Vagina (tissue), 2 donors: ENCODE data around the gene LRRC70. TPM values are rescaled to one million over a fixed set of nuclear protein-coding genes. Genes with fewer than 3 reads are reported as not detected.

Experiments used
- DNase-seq, 2 donors: peaks; one replicate each; pipeline ENCODE4 v3.0.0-alpha.2; 2017; ENCODE audit errors: extremely low spot score in 2 of 2
- H3K27ac ChIP-seq: fragments of 200-600 bp; sonication (generic); one replicate; pipeline ENCODE4 v1.5.1; 2019
- H3K27me3 ChIP-seq: fragments of 200-600 bp; sonication (generic); one replicate; pipeline ENCODE4 v1.5.1; 2019
- H3K36me3 ChIP-seq, 2 donors: fragments of 200-600 bp; sonication (generic); one replicate each; pipeline ENCODE4 v1.5.1; 2017 to 2019
- H3K4me1 ChIP-seq: fragments of 200-600 bp; sonication (generic); one replicate; pipeline ENCODE4 v1.5.1; 2019
- H3K4me3 ChIP-seq, 2 donors: fragments of 200-600 bp; sonication (generic); 1 replicate in 1 of 2; 2 replicates in 1 of 2; pipeline ENCODE4 v1.5.1; 2016 to 2019
- H3K9me3 ChIP-seq: fragments of 200-600 bp; sonication (generic); one replicate; pipeline ENCODE4 v1.5.1; 2019
- POLR2A ChIP-seq, 2 donors: fragments of 450-650 bp; IDR thresholded peaks; one replicate each; pipeline ENCODE4 v1.6.1; 2017; ENCODE audit warnings: antibody characterized with exemption in 2 of 2, mild to moderate bottlenecking in 2 of 2, moderate library complexity in 2 of 2
- POLR2AphosphoS5 ChIP-seq, 2 donors: sonication (generic); formaldehyde crosslinking; IDR thresholded peaks; one replicate each; pipeline ENCODE4 v1.9.0; 2017; ENCODE audit warnings: antibody characterized with exemption in 2 of 2, mild to moderate bottlenecking in 2 of 2, low read depth in 1 of 2; ENCODE audit not compliant: insufficient read depth in 1 of 2
- intact Hi-C: fragments of 100-400 bp; cut with DNase I; formaldehyde crosslinking; loops from one replicate; pipeline ENCODE4 v1.15.1; 2023
- total RNA-seq: library from RNA; depleted of rRNA; stranded (reverse); fragments of >200 nt; gene quantifications from one replicate; pipeline ENCODE4 v1.2.3, GENCODE V29; 2016
- TF ChIP-seq, protein P1 (sequence below), 3 experiments: fragments of 450-650 bp in 2 of 3; fragments of 200-600 bp in 1 of 3; sonication (generic) in 1 of 3; IDR thresholded peaks; one replicate each; pipeline ENCODE4 v1.5.1; 2017 to 2019; ENCODE audit warnings: antibody characterized with exemption in 3 of 3, mild to moderate bottlenecking in 2 of 3, moderate library complexity in 2 of 3

Gene LRRC70
- total RNA-seq, 1 donor from 2014 or later: 9.6 TPM

DNA sequence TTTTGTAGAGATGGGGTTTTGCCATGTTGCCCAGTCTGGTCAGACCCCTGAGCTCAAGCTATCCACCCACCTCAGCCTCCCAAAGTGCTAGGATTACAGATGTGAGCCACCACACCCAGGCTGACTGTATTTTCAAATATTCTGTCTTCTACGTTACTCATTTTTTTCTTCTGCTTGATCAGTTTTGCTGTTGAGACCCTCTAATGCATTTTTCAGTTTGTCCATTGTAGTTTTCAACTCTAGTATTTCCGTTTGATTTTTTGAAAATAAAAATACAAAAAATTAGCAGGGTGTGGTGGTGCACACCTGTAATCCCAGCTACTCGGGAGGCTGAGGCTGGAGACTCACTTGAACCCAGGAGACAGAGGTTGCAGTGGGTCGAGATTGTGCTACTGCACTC is 10.5 kb upstream of the LRRC70 start:
- intact Hi-C loops: no loop called here
- DNase-seq: no peak
- Histone ChIP-seq H3K9me3 (peaks cover 2% of the 10 kb centered on the region), H3K27me3 (no peaks in the 10 kb centered on the region), H3K27ac (no peak overlapping the region), H3K4me1 (no peaks in the 10 kb centered on the region), H3K4me3 (no peak overlapping the region), H3K36me3 (peaks cover 0 to 22% of the 10 kb centered on the region in 2 donors)
- TF ChIP-seq POLR2AphosphoS5 (IDR thresholded peaks at IDR 0.05; ENCODE audit: insufficient read depth in 1 of 2, low read depth in 1 of 2) (no peak), POLR2A (IDR thresholded peaks at IDR 0.05) (no peak)
- TF ChIP-seq, protein P1, sequence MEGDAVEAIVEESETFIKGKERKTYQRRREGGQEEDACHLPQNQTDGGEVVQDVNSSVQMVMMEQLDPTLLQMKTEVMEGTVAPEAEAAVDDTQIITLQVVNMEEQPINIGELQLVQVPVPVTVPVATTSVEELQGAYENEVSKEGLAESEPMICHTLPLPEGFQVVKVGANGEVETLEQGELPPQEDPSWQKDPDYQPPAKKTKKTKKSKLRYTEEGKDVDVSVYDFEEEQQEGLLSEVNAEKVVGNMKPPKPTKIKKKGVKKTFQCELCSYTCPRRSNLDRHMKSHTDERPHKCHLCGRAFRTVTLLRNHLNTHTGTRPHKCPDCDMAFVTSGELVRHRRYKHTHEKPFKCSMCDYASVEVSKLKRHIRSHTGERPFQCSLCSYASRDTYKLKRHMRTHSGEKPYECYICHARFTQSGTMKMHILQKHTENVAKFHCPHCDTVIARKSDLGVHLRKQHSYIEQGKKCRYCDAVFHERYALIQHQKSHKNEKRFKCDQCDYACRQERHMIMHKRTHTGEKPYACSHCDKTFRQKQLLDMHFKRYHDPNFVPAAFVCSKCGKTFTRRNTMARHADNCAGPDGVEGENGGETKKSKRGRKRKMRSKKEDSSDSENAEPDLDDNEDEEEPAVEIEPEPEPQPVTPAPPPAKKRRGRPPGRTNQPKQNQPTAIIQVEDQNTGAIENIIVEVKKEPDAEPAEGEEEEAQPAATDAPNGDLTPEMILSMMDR (IDR thresholded peaks at IDR 0.05): no peak

DNA sequence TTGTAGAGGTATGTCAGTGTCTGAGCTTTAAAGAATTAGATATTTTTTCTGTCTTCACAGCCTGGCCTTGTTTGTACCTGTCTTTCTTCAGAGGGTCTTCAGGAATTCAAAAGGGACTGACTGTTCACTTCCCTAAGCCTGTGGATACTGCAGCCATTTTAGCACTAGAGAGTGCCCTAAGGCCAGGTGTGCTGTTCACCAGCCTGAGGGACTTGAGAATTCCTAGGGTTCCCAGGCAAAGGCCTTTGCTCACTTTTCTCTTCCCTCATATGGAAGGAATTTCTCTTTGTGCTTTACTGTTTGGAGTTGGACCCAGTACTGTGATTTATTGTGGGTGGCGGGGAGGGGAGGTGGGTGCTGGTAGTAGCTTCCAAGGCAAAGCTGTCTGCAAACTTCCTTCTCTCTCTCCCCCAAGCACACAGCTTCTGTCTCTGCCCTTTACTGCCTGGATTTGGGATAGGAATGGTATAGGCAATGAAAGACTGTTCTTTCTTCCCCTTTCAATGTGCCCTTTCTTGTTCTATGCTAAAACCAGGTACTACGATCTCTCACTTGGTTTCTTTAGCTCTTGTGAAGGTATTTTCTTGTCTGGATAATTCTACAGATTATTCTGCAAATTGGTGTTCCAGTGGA is 9.7 kb upstream of the LRRC70 start:
- intact Hi-C loops: no loop called here
- Histone ChIP-seq H3K27me3 (no peaks in the 10 kb centered on the region), H3K4me3 (no peak overlapping the region), H3K9me3 (peaks cover 2% of the 10 kb centered on the region), H3K4me1 (no peaks in the 10 kb centered on the region), H3K27ac (no peak overlapping the region), H3K36me3 (peaks cover 0 to 22% of the 10 kb centered on the region in 2 donors)
- TF ChIP-seq, protein P1 (IDR thresholded peaks at IDR 0.05): no peak
- TF ChIP-seq POLR2A (IDR thresholded peaks at IDR 0.05): no peak
- no peak for TF ChIP-seq POLR2AphosphoS5 (IDR thresholded peaks at IDR 0.05; ENCODE audit: insufficient read depth in 1 of 2, low read depth in 1 of 2)
- no peak for DNase-seq

DNA sequence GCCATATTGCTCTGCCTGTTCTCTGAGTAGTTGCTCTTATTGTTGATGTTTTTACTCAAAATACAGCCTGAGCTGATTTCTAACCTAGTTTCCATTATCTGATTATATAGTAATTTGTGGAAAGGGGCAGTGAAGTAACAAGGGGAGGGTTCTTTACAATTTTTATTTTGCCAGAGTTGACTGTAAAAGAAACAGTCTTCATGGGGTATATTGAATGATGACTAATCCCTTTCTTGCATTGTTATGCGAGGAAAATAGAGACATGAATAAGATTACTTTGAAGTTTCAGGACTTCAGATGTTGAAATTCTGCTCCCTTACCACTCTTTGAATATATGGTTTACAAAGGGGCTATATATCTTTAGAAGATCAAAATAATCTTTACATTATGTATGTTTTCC is 9.1 kb upstream of the LRRC70 start:
- intact Hi-C loops: no loop called here
- no peak for TF ChIP-seq POLR2A (IDR thresholded peaks at IDR 0.05)
- TF ChIP-seq, protein P1 (IDR thresholded peaks at IDR 0.05): no peak
- no peak for TF ChIP-seq POLR2AphosphoS5 (IDR thresholded peaks at IDR 0.05; ENCODE audit: insufficient read depth in 1 of 2, low read depth in 1 of 2)
- Histone ChIP-seq H3K27ac (no peak overlapping the region), H3K4me1 (no peaks in the 10 kb centered on the region), H3K27me3 (no peaks in the 10 kb centered on the region), H3K4me3 (no peak overlapping the region), H3K9me3 (peaks cover 2% of the 10 kb centered on the region), H3K36me3 (peaks cover 0 to 22% of the 10 kb centered on the region in 2 donors)
- no peak for DNase-seq

DNA sequence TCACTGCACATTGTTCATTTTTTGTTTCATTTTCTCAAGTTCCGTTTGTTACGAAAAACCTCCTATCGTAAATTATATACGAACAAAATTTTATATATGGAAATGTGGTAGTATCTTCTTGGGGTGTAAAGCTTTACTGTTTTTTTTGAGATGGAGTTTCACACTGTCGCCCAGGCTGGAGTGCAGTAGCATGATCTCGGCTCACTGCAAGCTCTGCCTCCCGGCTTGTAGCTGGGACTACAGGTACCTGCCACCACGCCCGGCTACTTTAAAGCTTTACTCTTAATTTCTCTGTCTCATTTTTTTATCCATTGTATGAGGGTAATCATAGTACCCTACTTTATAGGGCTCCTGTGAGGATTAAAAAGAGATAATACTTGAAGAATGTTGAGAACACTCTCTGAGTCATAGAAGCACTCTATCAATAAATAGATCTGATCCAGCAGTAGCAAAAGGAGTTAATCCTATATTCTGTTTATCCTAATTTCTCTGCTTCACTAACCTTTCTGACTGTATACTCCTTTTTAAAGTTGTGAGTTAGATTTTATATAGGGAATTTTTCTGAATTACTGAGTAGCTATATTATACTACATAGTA is 5.6 kb upstream of the LRRC70 start:
- peaks cover 0 to under 1% of the 10 kb centered on the region in 2 donors for H3K36me3 ChIP-seq
- intact Hi-C loops: no loop called here
- no peak for TF ChIP-seq POLR2A (IDR thresholded peaks at IDR 0.05)
- TF ChIP-seq, protein P1 (IDR thresholded peaks at IDR 0.05): no peak

DNA sequence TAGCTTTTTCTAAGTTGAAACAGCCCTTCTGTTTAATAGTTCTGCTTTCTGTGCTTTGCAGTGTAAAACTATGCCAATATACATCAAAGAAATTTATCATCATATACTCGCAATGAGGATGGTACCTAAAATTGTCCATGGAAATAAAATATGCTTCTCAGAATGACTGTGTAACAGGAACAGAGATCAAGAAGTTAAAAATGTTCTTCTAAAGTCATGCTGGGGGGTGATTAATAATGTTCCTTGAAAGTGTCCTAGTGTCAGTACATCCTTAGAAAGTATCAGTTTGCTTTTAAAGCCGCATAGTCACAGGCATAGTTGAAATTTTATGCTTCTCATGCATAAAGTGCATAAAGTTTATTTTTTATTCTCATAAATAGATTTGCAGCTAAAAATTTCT is 4.0 kb upstream of the LRRC70 start:
- DNase-seq: no peak
- H3K36me3 ChIP-seq: no peaks in the 10 kb centered on the region
- no peaks in the 10 kb centered on the region for H3K27me3 ChIP-seq
- no peak overlapping the region for H3K27ac ChIP-seq
- no peaks in the 10 kb centered on the region for H3K9me3 ChIP-seq
- intact Hi-C loops: no loop called here
- TF ChIP-seq POLR2AphosphoS5 (IDR thresholded peaks at IDR 0.05; ENCODE audit: insufficient read depth in 1 of 2, low read depth in 1 of 2) (no peak), POLR2A (IDR thresholded peaks at IDR 0.05) (no peak)
- TF ChIP-seq, protein P1 (IDR thresholded peaks at IDR 0.05): no peak
- H3K4me3 ChIP-seq: no peak overlapping the region
- no peaks in the 10 kb centered on the region for H3K4me1 ChIP-seq

More for the DNA sequence above, 5.6 kb upstream of the LRRC70 start:
- H3K4me1 ChIP-seq: no peaks in the 10 kb centered on the region
- no peak overlapping the region for H3K27ac ChIP-seq
- no peaks in the 10 kb centered on the region for H3K9me3 ChIP-seq
- no peak for DNase-seq
- H3K27me3 ChIP-seq: no peaks in the 10 kb centered on the region
- no peak overlapping the region for H3K4me3 ChIP-seq
